AG09309 (cell line): ENCODE data around the gene SLC2A1.

Experiments used
- DNase-seq: peaks from one replicate; pipeline ENCODE4 v3.0.0-alpha.2; 2010; ENCODE audit warnings: low read depth
- H3K4me3 ChIP-seq: 2 replicates; pipeline ENCODE4 v1.5.1; 2011; ENCODE audit warnings: mild to moderate bottlenecking, low read depth, low read length, moderate library complexity; ENCODE audit not compliant: control insufficient read depth
- CTCF ChIP-seq: IDR thresholded peaks from 2 replicates; pipeline ENCODE4 v1.5.1; 2011; ENCODE audit warnings: mild to moderate bottlenecking, low read depth, low read length, inconsistent platforms; ENCODE audit not compliant: insufficient read depth, control insufficient read depth; ENCODE audit errors: missing control alignments

Gene SLC2A1

GRCh38 chr1:42955311-42956063, 3.2 kb downstream of the SLC2A1 start:
- no peak for TF ChIP-seq CTCF
- DNase-seq: no peak
- no peak overlapping the region for H3K4me3 ChIP-seq

DNA sequence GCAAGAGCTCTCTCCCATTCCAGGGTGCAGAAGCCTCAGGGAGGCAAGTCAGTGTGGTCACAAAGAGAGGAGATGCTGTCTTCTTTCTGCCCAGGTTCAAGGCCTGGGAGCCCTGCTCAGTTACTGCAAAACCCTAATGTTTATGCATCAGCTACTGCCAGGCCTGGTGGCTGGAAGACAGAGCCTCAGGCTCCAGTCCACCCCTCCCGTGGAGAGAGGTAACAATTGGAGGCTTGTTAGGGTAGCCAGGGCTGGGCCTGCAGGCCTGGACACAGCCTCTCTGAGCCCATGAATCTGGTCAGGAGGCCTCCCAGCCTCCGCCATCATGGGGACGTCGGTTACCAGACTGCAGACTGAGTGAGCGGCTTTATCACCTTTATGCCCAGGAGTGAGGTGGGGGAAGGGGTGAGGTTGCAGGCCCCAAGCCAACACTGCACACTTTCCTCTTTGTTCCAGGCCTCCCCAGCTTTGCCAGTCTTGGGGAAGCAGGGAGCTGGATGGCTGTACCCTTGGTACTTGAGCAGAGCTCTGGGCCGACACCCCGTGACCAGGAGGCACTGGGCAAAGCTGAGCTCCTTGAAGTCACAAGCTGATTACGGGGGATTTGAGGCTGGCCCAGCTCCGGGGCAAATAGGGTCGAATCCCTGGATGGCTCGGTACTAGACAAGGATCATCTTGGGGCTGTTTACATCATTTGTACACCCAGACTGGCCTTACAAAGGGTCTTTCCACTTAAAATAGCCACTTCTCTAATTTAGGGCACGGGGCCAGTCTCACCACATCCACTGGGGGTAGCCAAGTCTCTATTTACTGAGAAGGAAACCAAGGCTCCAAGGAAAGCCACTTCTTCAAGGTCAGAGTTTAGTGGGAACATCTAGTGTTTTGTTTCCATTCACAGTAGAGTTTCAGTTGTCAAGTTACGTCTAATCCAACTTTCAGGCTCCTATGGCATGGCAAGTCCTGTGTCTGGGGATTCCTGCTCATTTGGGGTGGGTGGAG, 5.2 kb downstream of the SLC2A1 start:
- DNase-seq: no peak
- TF ChIP-seq CTCF: no peak
- H3K4me3 ChIP-seq: no peak overlapping the region

DNA sequence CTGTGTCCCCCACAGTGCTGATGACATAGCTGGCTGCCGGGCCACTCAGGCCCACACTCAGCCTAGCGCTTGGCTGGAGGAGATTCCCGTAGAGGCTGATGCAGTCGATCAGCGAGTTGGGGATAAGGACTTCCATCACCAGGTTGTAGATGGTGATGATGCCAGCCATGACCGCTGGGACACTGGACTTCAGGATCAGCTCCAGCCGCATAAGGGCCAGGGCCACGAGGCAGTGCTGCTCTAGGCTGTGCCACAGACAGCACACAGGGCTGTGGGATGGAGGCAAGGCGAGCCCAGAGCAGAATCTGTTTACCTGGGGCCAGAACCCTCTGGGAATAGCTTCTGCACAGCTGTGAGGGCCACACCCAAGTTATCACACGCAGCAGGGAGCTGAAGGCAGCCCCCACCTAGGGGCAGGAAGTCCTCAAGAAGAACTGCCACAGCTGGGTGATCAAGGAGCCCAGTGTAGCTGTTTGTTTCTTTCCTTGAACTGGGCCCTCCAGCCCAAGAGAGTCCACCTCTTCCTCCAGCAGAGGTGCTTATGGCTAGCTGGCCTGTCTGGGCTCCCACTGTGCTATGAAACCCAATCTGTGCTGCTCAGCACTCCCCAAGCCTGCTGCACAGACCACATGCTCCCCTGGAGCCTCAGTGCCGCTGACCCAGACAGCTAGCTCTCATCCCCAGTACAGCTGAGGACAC, 6.2 kb downstream of the SLC2A1 start:
- no peak for TF ChIP-seq CTCF
- H3K4me3 ChIP-seq: no peak overlapping the region
- no peak for DNase-seq

- no peak overlapping the region for H3K4me3 ChIP-seq
- no peak for TF ChIP-seq CTCF
- no peak for DNase-seq
Observed at GRCh38 chr1:42951588-42951987, 7.1 kb downstream of the SLC2A1 start.

DNA sequence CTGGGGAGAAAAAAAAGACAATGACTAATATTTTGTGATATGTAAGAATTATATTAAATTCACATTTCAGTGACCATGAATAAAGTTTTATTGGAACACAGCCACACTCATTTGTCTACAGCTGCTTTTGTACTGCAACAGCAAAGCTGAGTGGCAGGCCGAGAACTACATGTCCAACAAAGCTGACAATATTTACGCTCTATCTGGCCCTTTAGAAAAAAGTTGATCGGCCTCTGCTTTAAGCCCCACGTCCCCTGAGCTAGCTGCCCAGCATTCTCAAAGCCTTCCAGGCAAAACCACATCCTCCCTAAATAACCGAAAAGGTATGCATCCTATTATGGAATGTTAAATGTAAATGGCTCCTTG, 8.6 kb downstream of the SLC2A1 start:
- no peak overlapping the region for H3K4me3 ChIP-seq
- no peak for DNase-seq
- no peak for TF ChIP-seq CTCF
